Stimulated activated CD4-positive, alpha-beta T cell treated with anti-CD3 and anti-CD28 coated beads, Interleukin-12 subunit alpha, Interleukin-12 subunit beta, amount 100 ng/mL, for 48 hours (primary cell): ENCODE measurements around the gene IL1RL1.

Experiments
- DNase-seq, 3 donors: peaks; one replicate each; pipeline ENCODE4 v3.0.0-alpha.2; 2020; ENCODE audit warnings: low read depth in 2 of 3, low spot score in 1 of 3

IL1RL1 gene

GRCh38 chr2:102310964-102311640 lies at the start of gene IL1RL1:
TSS of gene IL1RL1 (plus strand) at chr2:102311563. CDS start at chr2:102338265, 26,702 bp downstream.
- DNase-seq: no peak

GRCh38 chr2:102262216-102263129 lies 48.9 kb upstream of the IL1RL1 start:
- no peak for DNase-seq

- DNase-seq: no peak
Measured at GRCh38 chr2:102264952-102265351, 46.4 kb upstream of the IL1RL1 start.

- DNase-seq: no peak
Measured at GRCh38 chr2:102266204-102266603, 45.2 kb upstream of the IL1RL1 start.

GRCh38 chr2:102267774-102268173 lies 43.6 kb upstream of the IL1RL1 start:
- no peak for DNase-seq

GRCh38 chr2:102268510-102269199 lies 42.7 kb upstream of the IL1RL1 start:
- no peak for DNase-seq

GRCh38 chr2:102269200-102269524 lies 42.2 kb upstream of the IL1RL1 start:
- DNase-seq: no peak

- no peak for DNase-seq
Measured at GRCh38 chr2:102271844-102272243, 39.5 kb upstream of the IL1RL1 start.

GRCh38 chr2:102273619-102274211 lies 37.6 kb upstream of the IL1RL1 start:
- no peak for DNase-seq

GRCh38 chr2:102276549-102277201 lies 34.7 kb upstream of the IL1RL1 start:
- no peak for DNase-seq

GRCh38 chr2:102277202-102277700 lies 34.1 kb upstream of the IL1RL1 start:
- DNase-seq: no peak

GRCh38 chr2:102278720-102279390 lies 32.5 kb upstream of the IL1RL1 start:
- DNase-seq: no peak

GRCh38 chr2:102279391-102279735 lies 32.0 kb upstream of the IL1RL1 start:
- no peak for DNase-seq

GRCh38 chr2:102282678-102283091 lies 28.7 kb upstream of the IL1RL1 start:
- no peak for DNase-seq

GRCh38 chr2:102283996-102284395 lies 27.4 kb upstream of the IL1RL1 start:
- DNase-seq: no peak

GRCh38 chr2:102284611-102285010 lies 26.8 kb upstream of the IL1RL1 start:
- no peak for DNase-seq

GRCh38 chr2:102285368-102285767 lies 26.0 kb upstream of the IL1RL1 start:
- DNase-seq: no peak

GRCh38 chr2:102286041-102286440 lies 25.3 kb upstream of the IL1RL1 start:
- no peak for DNase-seq

- no peak for DNase-seq
Measured at GRCh38 chr2:102289129-102289528, 22.2 kb upstream of the IL1RL1 start.

GRCh38 chr2:102290594-102290993 lies 20.8 kb upstream of the IL1RL1 start:
- DNase-seq: no peak
